Measurements from ENCODE around the gene GLRA1. TPM values are rescaled to one million over a fixed set of nuclear protein-coding genes. Genes with fewer than 3 reads are reported as not detected.

GLRA1 gene
- polyA plus RNA-seq, 1 donor (not counting 4 experiments of a cell fraction or from before 2014, with no cell fraction given): not detected

DNA sequence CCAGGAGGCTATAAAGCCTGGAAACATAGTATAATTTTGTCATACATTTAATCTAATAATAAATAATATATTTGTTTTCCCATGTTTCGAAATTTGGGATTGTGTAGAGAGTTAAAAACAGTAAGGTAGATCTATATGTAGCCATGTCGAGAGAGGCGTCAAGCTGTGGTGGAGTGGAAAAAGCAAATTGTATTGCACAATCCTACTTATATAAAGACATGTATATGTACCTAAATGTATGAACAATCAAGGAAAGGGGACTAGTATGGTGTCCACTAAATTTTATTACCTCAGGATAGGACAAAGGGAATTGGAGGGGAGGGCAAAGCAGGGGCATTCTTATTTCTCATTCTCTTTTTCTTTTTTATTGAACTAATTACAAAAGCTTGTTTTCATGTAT is 52.0 kb downstream of the GLRA1 start:
- dilution Hi-C loops (cut with MboI; ENCODE audit: extremely low pct_ligation_motif_present, low sequenced_read_pairs): no loop called here
- no peak for DNase-seq (ENCODE audit: low read depth, low spot score)
- H4K20me1 ChIP-seq (ENCODE audit: control insufficient read depth, extremely low read depth, insufficient read depth, low read length): no peaks in the 10 kb centered on the region
- H3K4me2 ChIP-seq (ENCODE audit: control insufficient read depth, extremely low read depth, insufficient read depth, low read depth, low read length): no peak overlapping the region
- H3K9me1 ChIP-seq (ENCODE audit: control insufficient read depth, extremely low read depth, insufficient read depth, low read length): no peaks in the 10 kb centered on the region
- H3K27ac ChIP-seq (ENCODE audit: control insufficient read depth, insufficient read depth, low read length): no peak overlapping the region
- no peaks in the 10 kb centered on the region for H3K79me2 ChIP-seq (ENCODE audit: control insufficient read depth, insufficient read depth, low read length)
- no peaks in the 10 kb centered on the region for H3K27me3 ChIP-seq (ENCODE audit: control insufficient read depth, extremely low read depth, insufficient read depth, low read length)
- no peak for FAIRE-seq
- no peak overlapping the region for H2AFZ ChIP-seq (ENCODE audit: control insufficient read depth, low read length)
- H3K9me3 ChIP-seq (ENCODE audit: control insufficient read depth, low read depth, low read length): no peaks in the 10 kb centered on the region
- H3K36me3 ChIP-seq (ENCODE audit: control insufficient read depth in 2 of 2, extremely low read depth in 1 of 2, insufficient read depth in 2 of 2, low read length in 2 of 2): no peaks in the 10 kb centered on the region
- no peak overlapping the region for H3K9ac ChIP-seq (ENCODE audit: control insufficient read depth, extremely low read depth, insufficient read depth, low read length)
- peaks cover 7% of the 10 kb centered on the region for H3K4me1 ChIP-seq (ENCODE audit: control insufficient read depth, extremely low read depth, insufficient read depth, low read length)
- H3K4me3 ChIP-seq (ENCODE audit: control insufficient read depth in 2 of 3, extremely low read depth in 1 of 3, insufficient read depth in 2 of 3, low read depth in 1 of 3, low read length in 3 of 3): no peak overlapping the region
- TF ChIP-seq EZH2 (IDR thresholded peaks at IDR 0.05; ENCODE audit: low read length): no peak
- TF ChIP-seq, protein P1, sequence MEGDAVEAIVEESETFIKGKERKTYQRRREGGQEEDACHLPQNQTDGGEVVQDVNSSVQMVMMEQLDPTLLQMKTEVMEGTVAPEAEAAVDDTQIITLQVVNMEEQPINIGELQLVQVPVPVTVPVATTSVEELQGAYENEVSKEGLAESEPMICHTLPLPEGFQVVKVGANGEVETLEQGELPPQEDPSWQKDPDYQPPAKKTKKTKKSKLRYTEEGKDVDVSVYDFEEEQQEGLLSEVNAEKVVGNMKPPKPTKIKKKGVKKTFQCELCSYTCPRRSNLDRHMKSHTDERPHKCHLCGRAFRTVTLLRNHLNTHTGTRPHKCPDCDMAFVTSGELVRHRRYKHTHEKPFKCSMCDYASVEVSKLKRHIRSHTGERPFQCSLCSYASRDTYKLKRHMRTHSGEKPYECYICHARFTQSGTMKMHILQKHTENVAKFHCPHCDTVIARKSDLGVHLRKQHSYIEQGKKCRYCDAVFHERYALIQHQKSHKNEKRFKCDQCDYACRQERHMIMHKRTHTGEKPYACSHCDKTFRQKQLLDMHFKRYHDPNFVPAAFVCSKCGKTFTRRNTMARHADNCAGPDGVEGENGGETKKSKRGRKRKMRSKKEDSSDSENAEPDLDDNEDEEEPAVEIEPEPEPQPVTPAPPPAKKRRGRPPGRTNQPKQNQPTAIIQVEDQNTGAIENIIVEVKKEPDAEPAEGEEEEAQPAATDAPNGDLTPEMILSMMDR (optimal IDR thresholded peaks at IDR 0.05 in 1 of 3, IDR thresholded peaks at IDR 0.05 in 1 of 3, conservative IDR thresholded peaks at IDR 0.05 in 1 of 3; ENCODE audit: extremely low read depth in 1 of 3, insufficient read depth in 2 of 3, low read length in 3 of 3): no peak

GRCh38 chr5:151870820-151871219 is 53.8 kb downstream of the GLRA1 start:
- TF ChIP-seq, protein P1 (optimal IDR thresholded peaks at IDR 0.05 in 1 of 3, IDR thresholded peaks at IDR 0.05 in 1 of 3, conservative IDR thresholded peaks at IDR 0.05 in 1 of 3; ENCODE audit: extremely low read depth in 1 of 3, insufficient read depth in 2 of 3, low read length in 3 of 3): peak in 1 of 3 experiments; percentile 18
- TF ChIP-seq EZH2 (IDR thresholded peaks at IDR 0.05; ENCODE audit: low read length): no peak
- H3K9me3 ChIP-seq (ENCODE audit: control insufficient read depth, low read depth, low read length): no peaks in the 10 kb centered on the region
- H3K27ac ChIP-seq (ENCODE audit: control insufficient read depth, insufficient read depth, low read length): no peak overlapping the region
- H3K27me3 ChIP-seq (ENCODE audit: control insufficient read depth, extremely low read depth, insufficient read depth, low read length): no peaks in the 10 kb centered on the region
- no peak for FAIRE-seq
- H3K4me1 ChIP-seq (ENCODE audit: control insufficient read depth, extremely low read depth, insufficient read depth, low read length): peaks cover 7% of the 10 kb centered on the region
- H3K9ac ChIP-seq (ENCODE audit: control insufficient read depth, extremely low read depth, insufficient read depth, low read length): no peak overlapping the region
- no peak overlapping the region for H2AFZ ChIP-seq (ENCODE audit: control insufficient read depth, low read length)
- peak; percentile 19 for DNase-seq (ENCODE audit: low read depth, low spot score)
- H3K4me2 ChIP-seq (ENCODE audit: control insufficient read depth, extremely low read depth, insufficient read depth, low read depth, low read length): no peak overlapping the region
- H4K20me1 ChIP-seq (ENCODE audit: control insufficient read depth, extremely low read depth, insufficient read depth, low read length): no peaks in the 10 kb centered on the region
- no peaks in the 10 kb centered on the region for H3K79me2 ChIP-seq (ENCODE audit: control insufficient read depth, insufficient read depth, low read length)
- no peak overlapping the region for H3K4me3 ChIP-seq (ENCODE audit: control insufficient read depth in 2 of 3, extremely low read depth in 1 of 3, insufficient read depth in 2 of 3, low read depth in 1 of 3, low read length in 3 of 3)
- dilution Hi-C loops (cut with MboI; ENCODE audit: extremely low pct_ligation_motif_present, low sequenced_read_pairs): no loop called here
- H3K9me1 ChIP-seq (ENCODE audit: control insufficient read depth, extremely low read depth, insufficient read depth, low read length): no peaks in the 10 kb centered on the region
- no peaks in the 10 kb centered on the region for H3K36me3 ChIP-seq (ENCODE audit: control insufficient read depth in 2 of 2, extremely low read depth in 1 of 2, insufficient read depth in 2 of 2, low read length in 2 of 2)
